Astrocyte (in vitro differentiated cells and primary cell): ENCODE measurements around the gene C1GALT1C1L. TPM values are rescaled to one million over a fixed set of nuclear protein-coding genes. Genes with fewer than 3 reads are reported as not detected.
A peak's percentile ranks its signal among the peaks of the same experiment; 100 is the strongest.
"Not testable (repeated sequence)": the region's sequence is repeated elsewhere in the genome, so short reads cannot be mapped to it uniquely, and the experiment has no call there.

Experiments
- DNase-seq: peaks from one replicate; pipeline ENCODE4 v3.0.0-alpha.2; 2010; ENCODE audit warnings: low read depth
- FAIRE-seq: peaks from 2 replicates; lab custom pipeline; 2011; peaks lifted over from hg19 to GRCh38; lab: Jason Lieb, UNC
- H2AFZ ChIP-seq: 2 replicates; pipeline ENCODE4 v1.6.0; 2012; ENCODE audit warnings: low read depth, low read length, inconsistent platforms
- H3K27ac ChIP-seq: 2 replicates; pipeline ENCODE4 v1.5.1; 2011; ENCODE audit warnings: low read depth, low read length, inconsistent platforms
- H3K27me3 ChIP-seq: 2 replicates; pipeline ENCODE4 v1.6.0; 2011; ENCODE audit warnings: low read length, inconsistent platforms; ENCODE audit not compliant: insufficient read depth
- H3K36me3 ChIP-seq: 2 replicates; pipeline ENCODE4 v1.5.1; 2011; ENCODE audit warnings: low read length, inconsistent platforms; ENCODE audit not compliant: insufficient read depth
- H3K4me1 ChIP-seq: 2 replicates; pipeline ENCODE4 v1.5.1; 2011; ENCODE audit warnings: low read length, inconsistent platforms; ENCODE audit not compliant: insufficient read depth
- H3K4me2 ChIP-seq: 2 replicates; pipeline ENCODE4 v1.6.0; 2012; ENCODE audit warnings: low read length, inconsistent platforms
- H3K4me3 ChIP-seq: 2 replicates; pipeline ENCODE4 v1.5.1; 2011; ENCODE audit warnings: low read depth, mild to moderate bottlenecking, low read length, inconsistent platforms; ENCODE audit not compliant: insufficient read depth
- H3K79me2 ChIP-seq: 2 replicates; pipeline ENCODE4 v1.6.0; 2012; ENCODE audit warnings: mild to moderate bottlenecking, low read length, inconsistent platforms; ENCODE audit not compliant: insufficient read depth
- H3K9ac ChIP-seq: 2 replicates; pipeline ENCODE4 v1.6.0; 2012; ENCODE audit warnings: mild to moderate bottlenecking, low read length, inconsistent platforms
- H3K9me3 ChIP-seq: 2 replicates; pipeline ENCODE4 v1.5.1; 2012; ENCODE audit warnings: low read depth, mild to moderate bottlenecking, low read length, inconsistent platforms; ENCODE audit not compliant: insufficient read depth
- H4K20me1 ChIP-seq: 2 replicates; pipeline ENCODE4 v1.6.0; 2012; ENCODE audit warnings: low read length, inconsistent platforms; ENCODE audit not compliant: insufficient read depth
- H3K27ac Mint-ChIP-seq: one replicate; pipeline ENCODE4 v1.8.0; 2021; ENCODE audit warnings: mild to moderate bottlenecking, mixed read lengths; ENCODE audit not compliant: unreplicated experiment
- H3K27me3 Mint-ChIP-seq: one replicate; pipeline ENCODE4 v1.8.0; 2021; ENCODE audit warnings: low read depth, mixed read lengths; ENCODE audit not compliant: unreplicated experiment
- H3K36me3 Mint-ChIP-seq: one replicate; pipeline ENCODE4 v1.8.0; 2021; ENCODE audit warnings: low read depth, mixed read lengths; ENCODE audit not compliant: unreplicated experiment
- H3K4me1 Mint-ChIP-seq: one replicate; pipeline ENCODE4 v1.8.0; 2021; ENCODE audit warnings: low read depth, mixed read lengths; ENCODE audit not compliant: unreplicated experiment
- H3K4me3 Mint-ChIP-seq: one replicate; pipeline ENCODE4 v1.8.0; 2021; ENCODE audit warnings: mild to moderate bottlenecking, moderate library complexity, mixed read lengths; ENCODE audit not compliant: unreplicated experiment
- H3K9me3 Mint-ChIP-seq: one replicate; pipeline ENCODE4 v1.8.0; 2021; ENCODE audit warnings: mild to moderate bottlenecking, mixed read lengths; ENCODE audit not compliant: unreplicated experiment
- CTCF ChIP-seq: IDR thresholded peaks from 2 replicates; pipeline ENCODE4 v1.5.1; 2011; ENCODE audit warnings: low read depth, mild to moderate bottlenecking, inconsistent platforms, low read length, moderate library complexity; ENCODE audit not compliant: insufficient read depth
- EZH2 ChIP-seq: IDR thresholded peaks from 2 replicates; pipeline ENCODE4 v1.6.1; 2012; ENCODE audit warnings: mild to moderate bottlenecking, low read length, inconsistent platforms; ENCODE audit not compliant: insufficient read depth
- total RNA-seq: library from RNA; stranded (reverse); gene quantifications from 2 replicates; pipeline ENCODE4 v1.2.1, GENCODE V29; 2021

Gene C1GALT1C1L
- total RNA-seq, 1 donor from 2014 or later, result not detected

- not testable (repeated sequence) for H3K4me3 ChIP-seq, FAIRE-seq, H3K4me1 Mint-ChIP-seq
These were observed 40.1 kb downstream of the C1GALT1C1L start for GRCh38 chr2:43636153-43636552.

GRCh38 chr2:43634604-43635306 lies 41.5 kb downstream of the C1GALT1C1L start:
- Mint-ChIP-seq H3K4me3 (no peak overlapping the region), H3K4me1 (peaks cover 4% of the 10 kb centered on the region), H3K27ac (no peak overlapping the region), H3K36me3 (peaks cover 2% of the 10 kb centered on the region), H3K27me3 (peaks cover 14% of the 10 kb centered on the region), H3K9me3 (peaks cover 7% of the 10 kb centered on the region)
- H3K9ac ChIP-seq, result no peak overlapping the region
- H3K4me2 ChIP-seq, result peak overlapping the region; percentile 64
- H3K4me3 ChIP-seq, result peak overlapping the region; percentile 1
- no peaks in the 10 kb centered on the region for H3K9me3 ChIP-seq
- FAIRE-seq (peak; percentile 9), DNase-seq (peak; percentile 96)
- no peak overlapping the region for H2AFZ ChIP-seq
- H3K27ac ChIP-seq, result peak overlapping the region; percentile 15
- no peaks in the 10 kb centered on the region for H3K36me3 ChIP-seq
- TF ChIP-seq CTCF, result no peak
- no peak for TF ChIP-seq EZH2
- no peaks in the 10 kb centered on the region for H4K20me1 ChIP-seq
- H3K27me3 ChIP-seq, result peaks cover 3% of the 10 kb centered on the region
- H3K79me2 ChIP-seq, result no peaks in the 10 kb centered on the region
- peaks cover 11% of the 10 kb centered on the region for H3K4me1 ChIP-seq

More at GRCh38 chr2:43636153-43636552, 40.1 kb downstream of the C1GALT1C1L start:
- not testable (repeated sequence) for H4K20me1 ChIP-seq, H3K36me3 ChIP-seq, H3K79me2 ChIP-seq, H3K9ac ChIP-seq, H3K36me3 Mint-ChIP-seq, H3K4me3 Mint-ChIP-seq, H2AFZ ChIP-seq, H3K27me3 ChIP-seq, H3K27ac Mint-ChIP-seq, DNase-seq, H3K4me2 ChIP-seq, H3K9me3 Mint-ChIP-seq, H3K27ac ChIP-seq, H3K9me3 ChIP-seq
- H3K4me1 ChIP-seq, result peaks cover 11% of the 10 kb centered on the region
- H3K27me3 Mint-ChIP-seq, result peaks cover 14% of the 10 kb centered on the region

- FAIRE-seq (no peak), DNase-seq (no peak)
- peaks cover 9% of the 10 kb centered on the region for H3K4me1 ChIP-seq
- H2AFZ ChIP-seq, result no peak overlapping the region
- Mint-ChIP-seq H3K27ac (no peak overlapping the region), H3K9me3 (peaks cover 3% of the 10 kb centered on the region), H3K27me3 (peaks cover 9% of the 10 kb centered on the region), H3K4me3 (no peak overlapping the region), H3K4me1 (peaks cover 4% of the 10 kb centered on the region), H3K36me3 (peaks cover 2% of the 10 kb centered on the region)
- peaks cover 3% of the 10 kb centered on the region for H3K27me3 ChIP-seq
- no peak overlapping the region for H3K27ac ChIP-seq
- H3K4me3 ChIP-seq, result no peak overlapping the region
- no peak for TF ChIP-seq CTCF
- TF ChIP-seq EZH2, result no peak
- no peak overlapping the region for H3K4me2 ChIP-seq
- no peaks in the 10 kb centered on the region for H3K36me3 ChIP-seq
- H3K9ac ChIP-seq, result no peak overlapping the region
- H3K9me3 ChIP-seq, result no peaks in the 10 kb centered on the region
- H3K79me2 ChIP-seq, result no peaks in the 10 kb centered on the region
- no peaks in the 10 kb centered on the region for H4K20me1 ChIP-seq
These were observed 44.5 kb downstream of the C1GALT1C1L start for GRCh38 chr2:43631618-43632317.

Other genes with a start within 250 kb of the C1GALT1C1L start
- gene THADA, start 80.4 kb downstream of the C1GALT1C1L start, total RNA-seq, result 16.2 and 19.2 TPM in 2 replicates
- 0.84 and 1.1 TPM in 2 replicates for gene PLEKHH2, start 39.2 kb downstream of the C1GALT1C1L start, total RNA-seq
- 15.3 and 15.7 TPM in 2 replicates for gene DYNC2LI1, start 97.6 kb upstream of the C1GALT1C1L start, total RNA-seq
- not detected in 2 replicates for gene ABCG5, start 162.4 kb upstream of the C1GALT1C1L start, total RNA-seq
- gene ABCG8, start 162.5 kb upstream of the C1GALT1C1L start, total RNA-seq, result not detected in 2 replicates